Activated CD8-positive, alpha-beta memory T cell treated with anti-CD3 and anti-CD28 coated beads for 24 hours (primary cell): ENCODE measurements around the gene PPCDC.
A peak's percentile ranks its signal among the peaks of the same experiment; 100 is the strongest.

Source experiments
- DNase-seq: peaks from one replicate; pipeline ENCODE4 v3.0.0-alpha.2; 2020

PPCDC gene, protein sequence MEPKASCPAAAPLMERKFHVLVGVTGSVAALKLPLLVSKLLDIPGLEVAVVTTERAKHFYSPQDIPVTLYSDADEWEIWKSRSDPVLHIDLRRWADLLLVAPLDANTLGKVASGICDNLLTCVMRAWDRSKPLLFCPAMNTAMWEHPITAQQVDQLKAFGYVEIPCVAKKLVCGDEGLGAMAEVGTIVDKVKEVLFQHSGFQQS

DNA sequence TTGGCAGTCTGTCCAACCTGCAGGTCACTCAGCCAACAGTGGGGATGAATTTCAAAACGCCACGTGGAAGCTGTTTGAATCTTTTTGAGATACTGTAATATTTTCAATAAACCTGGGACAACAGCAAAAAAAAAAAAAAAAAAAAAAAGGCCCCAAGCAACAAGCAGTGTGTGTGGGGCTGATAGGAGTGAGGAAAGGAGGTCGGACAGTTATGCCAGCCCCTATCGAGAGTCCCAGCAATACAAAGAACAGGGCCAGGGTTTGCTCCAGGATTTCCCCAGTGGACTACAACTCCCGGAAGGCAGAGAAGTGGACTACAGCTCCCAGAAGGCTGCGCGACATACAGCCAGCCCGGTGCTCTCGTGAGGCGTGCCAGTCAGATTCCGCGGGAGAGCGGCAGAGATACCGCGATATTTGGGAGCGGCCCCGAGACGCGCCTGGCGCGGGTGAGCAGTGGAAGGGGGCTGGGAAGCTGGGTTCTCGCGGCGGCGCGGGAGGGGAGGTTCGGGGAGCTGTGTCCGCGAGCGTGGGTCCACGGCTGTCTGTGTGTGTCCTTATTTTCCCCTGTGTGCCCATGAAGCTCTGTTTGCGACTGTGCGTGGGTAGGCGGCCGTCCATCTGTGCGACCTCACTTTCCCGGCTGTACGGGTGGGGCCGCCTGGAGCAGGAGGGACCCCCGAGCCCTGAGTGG lies at the start of gene PPCDC:
Gene PPCDC, plus strand, starts transcription at position 410 of the 691 bp plus-strand sequence. CDS start 4,729 bp downstream, outside the sequence.
- DNase-seq = peak; percentile 96

- DNase-seq = no peak
These were observed 47.2 kb upstream of the PPCDC start for GRCh38 chr15:74976159-74976558.

DNA sequence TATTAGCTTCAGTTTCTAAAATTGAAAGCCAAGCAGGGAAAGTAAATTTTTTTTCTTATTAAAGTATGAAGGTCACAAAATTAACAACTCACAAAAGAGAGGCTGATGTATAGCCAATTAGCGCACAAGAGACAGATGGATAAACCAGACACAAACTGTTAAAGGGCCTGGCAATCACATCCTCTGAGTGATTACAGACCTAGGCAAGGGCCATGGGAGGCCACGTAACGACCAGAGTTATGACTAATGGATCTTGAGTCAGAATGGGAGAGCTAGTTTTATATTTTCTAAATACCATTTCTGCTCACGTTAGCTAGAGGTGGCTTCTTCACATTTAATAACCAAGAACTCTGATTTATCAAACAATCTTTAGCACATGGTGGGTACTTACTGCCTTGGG lies 45.8 kb upstream of the PPCDC start:
- DNase-seq = no peak

DNA sequence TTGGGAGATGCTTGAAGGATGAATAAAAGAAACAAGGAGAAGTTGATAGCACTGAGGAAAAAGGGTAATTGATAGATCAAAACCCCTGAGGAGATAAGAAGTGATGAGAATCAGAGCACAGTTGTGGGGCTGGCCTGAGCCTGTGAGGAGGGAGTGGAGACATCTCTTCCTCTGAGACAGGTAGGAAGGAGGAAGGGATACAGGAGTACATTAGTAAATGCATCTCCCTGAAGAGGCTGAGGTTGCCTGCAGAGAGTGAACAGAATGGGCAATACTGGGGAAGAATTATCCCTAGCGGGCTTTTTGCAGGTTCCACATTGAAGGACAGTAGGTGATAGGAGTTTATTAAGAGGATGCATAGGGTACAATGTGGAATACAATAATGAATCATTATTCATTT lies 45.3 kb upstream of the PPCDC start:
- no peak for DNase-seq

DNA sequence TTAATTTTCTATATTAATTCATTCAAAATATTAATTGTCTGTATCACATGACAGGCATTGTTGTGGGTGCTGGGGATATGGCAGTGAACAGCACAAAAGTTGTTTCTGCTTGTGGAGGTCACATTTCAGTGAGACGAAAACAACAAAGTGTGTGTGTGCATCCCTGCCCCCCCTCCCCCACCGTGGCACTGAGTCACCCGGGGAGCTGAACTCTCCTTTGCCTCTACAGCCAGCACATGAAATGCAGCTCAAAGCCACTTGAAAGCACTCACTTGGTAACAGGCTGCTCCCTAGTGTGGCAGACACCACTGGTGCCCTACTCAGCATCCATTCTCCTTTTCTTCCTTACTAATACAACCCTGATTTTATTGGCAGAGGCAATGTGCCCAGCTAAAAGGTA lies 44.9 kb upstream of the PPCDC start:
- peak; percentile 66 for DNase-seq

GRCh38 chr15:74982183-74982582 lies 41.2 kb upstream of the PPCDC start:
- DNase-seq = no peak

GRCh38 chr15:74983725-74984231 lies 39.6 kb upstream of the PPCDC start:
- DNase-seq = peak; percentile 68

GRCh38 chr15:74988007-74988800 lies 35.2 kb upstream of the PPCDC start:
- DNase-seq = peak; percentile 58

- DNase-seq = no peak
These were observed 33.9 kb upstream of the PPCDC start for GRCh38 chr15:74989527-74989926.

DNA sequence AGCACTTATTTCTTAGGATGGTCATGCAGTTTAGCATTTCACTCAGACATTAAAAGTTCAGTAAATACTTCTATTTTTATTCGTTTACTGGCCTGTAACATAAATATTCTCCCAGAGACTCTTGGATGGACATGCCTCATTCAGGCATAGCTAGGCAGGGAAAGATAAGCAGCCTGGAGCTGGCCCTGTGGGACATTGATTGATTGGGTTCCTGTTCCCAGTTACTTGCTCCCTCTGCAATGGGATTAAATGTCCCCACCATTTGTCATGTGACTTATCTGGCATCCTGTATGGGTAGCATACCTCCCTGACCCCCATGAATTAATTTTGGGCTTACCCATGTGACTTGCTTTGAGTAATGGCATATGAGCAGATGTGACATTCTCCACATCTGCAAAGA lies 30.8 kb upstream of the PPCDC start:
- no peak for DNase-seq

DNA sequence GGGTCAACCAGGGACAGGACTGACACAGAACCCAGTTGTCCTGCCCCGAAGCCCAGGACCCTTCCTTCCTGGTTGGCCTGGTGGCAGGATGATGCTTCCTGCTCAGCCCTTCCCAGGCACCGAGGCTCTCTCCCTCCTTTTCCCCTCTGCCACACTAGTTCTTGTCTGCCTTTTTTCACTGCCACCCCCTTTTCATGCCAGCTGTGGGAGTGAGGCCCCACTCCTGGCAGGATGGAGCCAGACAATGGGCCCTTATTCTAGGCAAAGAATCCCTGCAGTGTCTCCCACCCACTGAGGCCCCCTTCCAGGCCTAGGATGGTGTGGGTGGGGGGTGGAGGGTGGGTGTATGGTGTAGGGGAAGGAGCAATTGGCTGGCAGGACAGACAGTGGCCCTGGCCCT lies 29.2 kb upstream of the PPCDC start:
- DNase-seq = no peak

- DNase-seq = no peak
These were observed 28.7 kb upstream of the PPCDC start for GRCh38 chr15:74994685-74995084.

GRCh38 chr15:74995182-74995778 lies 28.1 kb upstream of the PPCDC start, which contains the start of gene SCAMP5:
Gene SCAMP5 (plus strand): TSS chr15:74995563. CDS start chr15:75011840, 16,277 bp downstream.
- DNase-seq = peak; percentile 96

- DNase-seq = no peak
These were observed 27.3 kb upstream of the PPCDC start for GRCh38 chr15:74995779-74996765.

DNA sequence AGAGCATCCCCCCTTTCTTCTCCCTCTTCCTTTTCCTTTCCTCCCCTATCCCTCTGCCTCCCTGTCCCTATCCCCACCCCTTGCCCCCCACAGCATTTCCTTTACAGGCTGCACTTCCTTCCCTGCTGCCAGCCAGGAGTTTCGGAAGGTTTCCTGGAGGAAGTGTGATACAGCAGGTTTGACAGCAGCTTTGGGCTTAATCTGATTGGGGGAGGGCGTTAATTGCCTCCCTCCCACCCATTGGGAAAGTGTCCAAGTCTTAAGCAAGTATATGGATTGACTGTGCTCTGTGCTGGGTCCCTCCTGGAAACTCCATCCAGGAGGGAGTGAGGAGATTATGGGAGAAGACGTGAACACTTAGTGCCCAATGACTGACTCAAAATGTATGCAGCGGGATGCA lies 26.2 kb upstream of the PPCDC start:
- DNase-seq = no peak

DNA sequence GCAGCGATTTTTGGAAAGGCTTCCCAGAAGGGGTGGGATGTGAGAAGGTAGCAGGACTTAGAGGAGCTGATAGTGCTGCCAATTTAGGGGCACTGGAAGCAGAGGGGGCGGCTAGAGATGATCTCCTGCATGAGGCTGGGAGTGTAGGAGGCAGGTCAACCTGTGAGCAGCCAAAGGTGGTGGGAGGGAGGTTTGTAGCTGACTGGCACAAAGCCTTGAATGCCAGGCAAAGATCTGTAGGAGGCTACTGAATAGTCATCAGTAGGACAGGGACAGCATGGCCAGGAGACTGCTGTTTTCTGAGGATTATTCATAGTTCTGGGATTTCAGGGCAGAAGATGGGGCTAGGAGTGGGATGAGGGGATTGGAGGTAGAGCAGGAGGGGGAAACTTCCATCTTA lies 25.8 kb upstream of the PPCDC start:
- no peak for DNase-seq

GRCh38 chr15:75001310-75001709 lies 22.1 kb upstream of the PPCDC start:
- no peak for DNase-seq

DNA sequence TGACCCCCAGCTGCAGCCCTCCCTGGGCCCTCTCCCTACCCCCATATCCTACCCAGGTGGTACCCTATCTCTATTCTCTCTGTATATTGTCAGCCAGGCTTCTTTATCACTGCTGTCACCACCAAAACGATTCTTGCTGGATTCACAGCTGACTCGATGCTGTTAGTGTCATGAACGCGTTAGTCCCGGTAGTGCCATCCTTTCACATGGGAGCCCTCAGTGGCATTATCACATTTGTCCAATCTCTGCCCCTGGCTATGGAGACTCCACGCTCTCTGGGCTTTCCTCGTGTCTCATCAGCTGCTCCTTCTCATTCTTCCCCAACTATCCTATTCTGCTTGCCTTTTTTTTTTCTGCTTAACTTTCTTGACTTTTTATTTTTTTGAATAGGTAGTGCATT lies 21.0 kb upstream of the PPCDC start:
- no peak for DNase-seq

DNA sequence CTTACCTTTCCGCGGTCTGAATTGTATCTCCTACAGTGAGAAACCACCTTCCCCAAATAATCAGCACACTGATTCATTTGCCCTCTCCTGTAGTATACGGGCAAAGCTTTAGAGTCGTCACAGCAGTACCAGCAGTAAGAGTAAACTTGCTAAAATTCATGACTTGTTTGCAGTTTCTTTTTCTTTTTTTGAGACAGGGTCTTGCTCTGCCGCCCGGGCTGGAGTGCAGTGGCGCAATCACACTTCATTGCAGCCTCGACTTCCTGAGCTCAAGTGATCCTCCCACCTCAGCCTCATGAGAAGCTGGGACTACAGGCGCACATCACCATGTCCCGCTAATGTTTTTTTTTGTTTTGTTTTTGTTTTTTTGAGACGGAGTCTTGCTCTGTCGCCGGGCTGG lies 16.2 kb upstream of the PPCDC start:
- DNase-seq = no peak

GRCh38 chr15:75008221-75008625 lies 15.2 kb upstream of the PPCDC start:
- no peak for DNase-seq

- DNase-seq = no peak
These were observed 14.6 kb upstream of the PPCDC start for GRCh38 chr15:75008629-75009326.
